GM21619 (cell line): ENCODE results near the gene CHAT.

ENCODE experiments used
- ATAC-seq: cut with Tn5 transposase; IDR thresholded peaks from one replicate; pipeline ENCODE4 v1.9.1; 2021; ENCODE audit not compliant: unreplicated experiment

Gene CHAT

DNA sequence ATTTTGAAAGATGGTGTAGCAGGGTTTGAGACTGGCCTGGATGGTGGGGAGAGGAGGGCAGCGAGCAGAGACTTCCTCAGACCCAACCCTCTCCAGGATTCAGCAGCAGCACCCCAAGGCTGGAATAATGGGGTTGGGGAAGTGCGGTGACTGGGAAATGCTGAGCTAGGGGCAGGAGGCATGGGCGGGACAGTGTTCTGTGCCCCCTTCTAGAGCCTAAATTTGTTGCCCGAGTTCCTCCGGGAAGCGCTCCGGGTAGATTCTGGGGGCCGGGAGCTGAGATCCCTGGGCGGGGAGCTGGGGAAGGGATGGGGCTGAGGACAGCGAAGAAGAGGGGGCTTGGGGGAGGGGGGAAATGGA lies at the start of gene CHAT:
CHAT (plus strand) TSS at position 156 of the 360 bp plus-strand sequence; CDS start at position 309, 153 bp downstream.
- ATAC-seq, result no peak

DNA sequence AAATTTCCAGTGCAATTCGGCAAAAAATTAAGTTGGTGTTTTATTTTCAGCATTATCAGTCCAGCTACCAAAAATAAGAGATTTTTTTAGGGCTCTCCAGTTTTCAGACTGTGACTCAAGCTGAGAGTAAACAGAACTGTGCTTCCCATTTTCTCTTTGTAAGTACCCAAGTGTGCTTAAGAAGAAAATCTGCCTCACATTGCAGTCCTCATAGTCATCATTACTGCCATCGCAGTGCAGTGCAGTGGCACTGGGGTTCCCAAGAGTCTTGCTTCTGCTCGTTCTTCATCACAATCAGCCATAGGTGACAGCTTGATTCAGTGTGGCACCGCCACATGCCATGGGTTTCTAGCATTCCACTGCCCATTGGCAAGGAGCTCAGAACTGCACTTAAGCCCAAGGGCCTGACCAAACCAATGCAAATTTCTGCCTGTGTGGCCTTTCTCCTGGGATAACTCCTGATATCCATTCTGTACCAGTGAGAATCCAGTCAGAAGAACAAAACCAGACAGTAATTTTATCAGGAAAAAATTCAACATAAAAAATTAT lies 49.3 kb upstream of the CHAT start:
- ATAC-seq, result no peak

- ATAC-seq, result no peak
Observed at GRCh38 chr10:49567810-49568209, 46.0 kb upstream of the CHAT start.

- ATAC-seq, result no peak
Observed at GRCh38 chr10:49568235-49568634, 45.6 kb upstream of the CHAT start.

- no peak for ATAC-seq
Observed at GRCh38 chr10:49569031-49569631, 44.7 kb upstream of the CHAT start.

GRCh38 chr10:49571388-49571787 lies 42.4 kb upstream of the CHAT start:
- ATAC-seq, result no peak

- ATAC-seq, result no peak
Observed at GRCh38 chr10:49572594-49573114, 41.2 kb upstream of the CHAT start.

GRCh38 chr10:49575489-49576072 lies 38.3 kb upstream of the CHAT start:
- no peak for ATAC-seq

- no peak for ATAC-seq
Observed at GRCh38 chr10:49577182-49577925, 36.5 kb upstream of the CHAT start.

- ATAC-seq, result no peak
Observed at GRCh38 chr10:49578392-49578791, 35.4 kb upstream of the CHAT start.

GRCh38 chr10:49579621-49580020 lies 34.2 kb upstream of the CHAT start:
- ATAC-seq, result no peak

DNA sequence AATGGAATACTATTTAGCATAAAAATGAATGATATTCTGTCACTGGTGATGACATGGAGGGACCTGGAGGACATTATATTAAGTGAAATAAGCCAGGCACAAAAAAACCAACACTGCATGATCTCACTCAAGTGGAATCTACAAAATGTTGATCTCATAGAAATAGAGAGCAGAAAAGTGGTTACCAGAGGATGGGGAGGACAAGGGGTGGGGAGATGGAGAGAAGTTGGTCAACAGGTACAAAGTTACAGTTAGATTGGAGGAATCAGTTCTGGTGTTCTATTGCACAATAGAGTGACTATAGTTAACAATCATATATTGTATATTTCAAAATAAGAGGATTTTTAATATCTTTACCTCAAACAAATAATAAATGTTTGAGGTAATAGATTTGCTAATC lies 28.4 kb upstream of the CHAT start:
- no peak for ATAC-seq

DNA sequence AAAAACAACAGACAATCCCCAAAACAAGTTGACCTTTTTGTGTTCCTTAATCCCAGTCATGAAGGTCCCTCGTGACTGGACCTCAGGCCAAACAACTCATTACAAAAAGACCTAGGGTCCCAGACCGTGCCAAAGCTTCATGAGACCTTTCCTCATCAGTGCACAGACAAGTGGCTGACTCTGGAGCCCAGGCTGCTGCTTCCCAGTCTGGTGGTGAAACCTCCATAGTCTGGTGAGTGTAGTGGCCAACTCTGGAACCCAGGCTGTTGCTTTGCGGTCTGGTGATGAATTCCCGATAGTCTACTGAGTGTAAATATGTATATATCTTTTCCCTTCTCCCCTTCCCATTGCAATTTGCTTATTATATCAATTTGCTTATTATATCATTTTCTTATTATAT lies 25.9 kb upstream of the CHAT start:
- ATAC-seq, result no peak

- ATAC-seq, result peak; percentile 83
Observed at GRCh38 chr10:49592726-49593563, 20.9 kb upstream of the CHAT start.

DNA sequence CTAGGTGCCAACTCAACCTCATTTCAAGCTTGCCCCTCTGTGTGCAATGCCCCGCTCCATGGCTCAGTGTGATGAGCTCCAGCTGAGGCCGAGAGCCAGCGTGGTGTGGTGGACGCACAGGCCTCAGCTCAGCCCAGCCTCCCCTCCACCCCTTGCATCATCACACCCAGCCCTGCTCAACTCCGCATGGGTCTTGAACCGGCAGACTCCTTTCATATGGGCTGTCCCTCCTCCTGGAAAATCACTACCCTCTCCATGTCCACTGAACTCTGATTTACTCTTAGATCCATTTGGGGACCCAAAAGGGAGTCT lies 20.3 kb upstream of the CHAT start:
- no peak for ATAC-seq

DNA sequence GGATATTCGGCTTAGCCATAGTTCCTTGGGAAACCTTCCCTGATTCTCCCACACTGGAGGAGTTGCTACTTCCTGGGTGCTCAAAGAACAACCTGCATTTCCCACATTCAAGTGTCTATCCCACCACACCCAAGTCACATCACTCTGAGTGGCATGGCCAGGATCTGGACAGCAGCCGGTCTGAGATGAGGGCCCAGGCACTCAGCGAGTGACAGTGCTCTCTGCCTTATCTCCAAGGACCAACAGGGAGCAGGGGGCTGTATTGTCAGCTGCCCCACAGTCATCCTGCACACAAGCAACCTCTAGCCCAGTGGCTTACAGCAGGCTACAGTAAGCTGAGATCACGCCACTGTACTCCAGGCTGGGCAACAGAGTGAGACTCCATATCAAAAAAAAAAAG lies 19.8 kb upstream of the CHAT start:
- no peak for ATAC-seq

- no peak for ATAC-seq
Observed at GRCh38 chr10:49594594-49594993, 19.2 kb upstream of the CHAT start.

DNA sequence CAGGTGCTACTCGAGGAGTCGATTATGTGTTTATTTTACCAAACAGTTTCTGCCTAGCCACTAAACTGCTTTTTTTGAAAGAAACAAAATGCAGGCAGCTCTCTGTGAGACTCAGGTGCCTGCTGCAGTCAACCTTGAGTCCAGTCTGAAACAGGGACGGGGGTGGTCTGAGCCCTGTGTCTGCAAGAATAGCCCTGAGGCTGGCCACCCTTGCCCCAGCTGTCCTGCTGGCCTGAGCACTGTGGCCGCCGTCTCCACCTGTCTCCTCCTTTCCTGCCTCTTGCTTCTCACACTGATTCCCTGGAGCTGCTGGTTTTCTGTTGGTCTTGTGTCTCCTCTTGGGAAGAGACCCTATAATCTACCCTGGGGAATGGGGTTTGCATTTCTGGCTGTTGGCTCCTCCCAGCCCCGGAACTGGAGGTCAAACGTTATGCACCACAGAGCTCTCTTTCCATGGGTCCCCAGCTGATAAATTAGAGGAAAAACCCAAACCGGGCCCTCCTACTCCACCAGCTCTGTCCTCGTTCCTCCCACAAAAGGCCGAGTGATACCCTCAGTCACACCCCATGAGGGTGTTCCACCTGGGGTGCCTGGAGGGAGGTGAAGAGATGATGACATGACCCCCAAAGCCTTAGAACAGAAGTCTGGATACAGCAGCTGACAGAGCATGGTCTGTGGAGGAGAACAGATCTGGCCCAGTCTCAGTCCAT lies 18.7 kb upstream of the CHAT start:
- no peak for ATAC-seq

DNA sequence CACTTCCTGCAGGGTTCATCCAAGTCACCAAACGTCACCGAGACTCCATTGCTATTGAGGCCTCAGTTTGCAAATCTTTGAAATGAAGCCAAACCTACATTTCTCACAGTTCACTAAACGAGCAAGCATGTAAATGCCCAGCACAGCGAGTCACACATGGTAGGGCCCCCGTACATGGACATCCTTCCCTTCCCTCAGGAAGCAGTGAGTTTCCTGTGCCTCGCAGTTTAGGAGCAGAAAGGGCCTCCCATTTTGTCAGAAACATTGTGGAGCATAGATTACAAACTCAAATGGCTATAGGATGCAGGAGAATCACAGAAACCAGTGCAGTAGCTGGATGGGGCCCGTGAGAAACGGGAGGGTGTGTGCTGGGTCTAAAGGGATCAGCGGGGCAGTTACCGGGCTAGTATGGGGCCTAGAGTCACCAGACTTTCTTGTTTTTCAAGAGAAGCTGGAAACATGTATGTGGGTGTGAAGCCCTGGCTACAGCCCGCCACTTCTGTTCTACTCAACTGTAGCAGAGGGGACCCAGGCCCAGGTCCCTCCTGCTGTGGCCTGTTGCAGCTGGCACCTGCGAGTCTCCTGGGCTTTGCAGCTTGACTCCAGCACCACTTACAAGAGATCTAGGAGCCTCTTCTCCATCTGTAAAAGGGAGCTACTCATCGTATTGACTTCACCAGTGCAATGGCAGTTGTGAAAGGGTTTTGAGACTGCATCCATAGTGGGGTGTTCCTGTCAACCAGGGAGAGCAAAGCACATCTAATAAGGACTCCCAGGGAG lies 17.9 kb upstream of the CHAT start:
- no peak for ATAC-seq

GRCh38 chr10:49596493-49596809 lies 17.4 kb upstream of the CHAT start:
- ATAC-seq, result no peak
